Astrocyte (in vitro differentiated cells and primary cell): ENCODE results near the gene ACTR3C. TPM values are rescaled to one million over a fixed set of nuclear protein-coding genes. Genes with fewer than 3 reads are reported as not detected.
"Not testable (repeated sequence)": the region's sequence is repeated elsewhere in the genome, so short reads cannot be mapped to it uniquely, and the experiment has no call there.

Experiments used
- DNase-seq: peaks from one replicate; pipeline ENCODE4 v3.0.0-alpha.2; 2010; ENCODE audit warnings: low read depth
- FAIRE-seq: peaks from 2 replicates; lab custom pipeline; 2011; peaks lifted over from hg19 to GRCh38; lab: Jason Lieb, UNC
- H2AFZ ChIP-seq: 2 replicates; pipeline ENCODE4 v1.6.0; 2012; ENCODE audit warnings: low read depth, low read length, inconsistent platforms
- H3K27ac ChIP-seq: 2 replicates; pipeline ENCODE4 v1.5.1; 2011; ENCODE audit warnings: low read depth, low read length, inconsistent platforms
- H3K27me3 ChIP-seq: 2 replicates; pipeline ENCODE4 v1.6.0; 2011; ENCODE audit warnings: low read length, inconsistent platforms; ENCODE audit not compliant: insufficient read depth
- H3K36me3 ChIP-seq: 2 replicates; pipeline ENCODE4 v1.5.1; 2011; ENCODE audit warnings: low read length, inconsistent platforms; ENCODE audit not compliant: insufficient read depth
- H3K4me1 ChIP-seq: 2 replicates; pipeline ENCODE4 v1.5.1; 2011; ENCODE audit warnings: low read length, inconsistent platforms; ENCODE audit not compliant: insufficient read depth
- H3K4me2 ChIP-seq: 2 replicates; pipeline ENCODE4 v1.6.0; 2012; ENCODE audit warnings: low read length, inconsistent platforms
- H3K4me3 ChIP-seq: 2 replicates; pipeline ENCODE4 v1.5.1; 2011; ENCODE audit warnings: low read depth, mild to moderate bottlenecking, low read length, inconsistent platforms; ENCODE audit not compliant: insufficient read depth
- H3K79me2 ChIP-seq: 2 replicates; pipeline ENCODE4 v1.6.0; 2012; ENCODE audit warnings: mild to moderate bottlenecking, low read length, inconsistent platforms; ENCODE audit not compliant: insufficient read depth
- H3K9ac ChIP-seq: 2 replicates; pipeline ENCODE4 v1.6.0; 2012; ENCODE audit warnings: mild to moderate bottlenecking, low read length, inconsistent platforms
- H3K9me3 ChIP-seq: 2 replicates; pipeline ENCODE4 v1.5.1; 2012; ENCODE audit warnings: low read depth, mild to moderate bottlenecking, low read length, inconsistent platforms; ENCODE audit not compliant: insufficient read depth
- H4K20me1 ChIP-seq: 2 replicates; pipeline ENCODE4 v1.6.0; 2012; ENCODE audit warnings: low read length, inconsistent platforms; ENCODE audit not compliant: insufficient read depth
- H3K27ac Mint-ChIP-seq: one replicate; pipeline ENCODE4 v1.8.0; 2021; ENCODE audit warnings: mild to moderate bottlenecking, mixed read lengths; ENCODE audit not compliant: unreplicated experiment
- H3K27me3 Mint-ChIP-seq: one replicate; pipeline ENCODE4 v1.8.0; 2021; ENCODE audit warnings: low read depth, mixed read lengths; ENCODE audit not compliant: unreplicated experiment
- H3K36me3 Mint-ChIP-seq: one replicate; pipeline ENCODE4 v1.8.0; 2021; ENCODE audit warnings: low read depth, mixed read lengths; ENCODE audit not compliant: unreplicated experiment
- H3K4me1 Mint-ChIP-seq: one replicate; pipeline ENCODE4 v1.8.0; 2021; ENCODE audit warnings: low read depth, mixed read lengths; ENCODE audit not compliant: unreplicated experiment
- H3K4me3 Mint-ChIP-seq: one replicate; pipeline ENCODE4 v1.8.0; 2021; ENCODE audit warnings: mild to moderate bottlenecking, moderate library complexity, mixed read lengths; ENCODE audit not compliant: unreplicated experiment
- H3K9me3 Mint-ChIP-seq: one replicate; pipeline ENCODE4 v1.8.0; 2021; ENCODE audit warnings: mild to moderate bottlenecking, mixed read lengths; ENCODE audit not compliant: unreplicated experiment
- CTCF ChIP-seq: IDR thresholded peaks from 2 replicates; pipeline ENCODE4 v1.5.1; 2011; ENCODE audit warnings: low read depth, mild to moderate bottlenecking, inconsistent platforms, low read length, moderate library complexity; ENCODE audit not compliant: insufficient read depth
- EZH2 ChIP-seq: IDR thresholded peaks from 2 replicates; pipeline ENCODE4 v1.6.1; 2012; ENCODE audit warnings: mild to moderate bottlenecking, low read length, inconsistent platforms; ENCODE audit not compliant: insufficient read depth
- total RNA-seq: library from RNA; stranded (reverse); gene quantifications from 2 replicates; pipeline ENCODE4 v1.2.1, GENCODE V29; 2021

The ACTR3C gene
- total RNA-seq, 1 donor from 2014 or later: 0.25 TPM

DNA sequence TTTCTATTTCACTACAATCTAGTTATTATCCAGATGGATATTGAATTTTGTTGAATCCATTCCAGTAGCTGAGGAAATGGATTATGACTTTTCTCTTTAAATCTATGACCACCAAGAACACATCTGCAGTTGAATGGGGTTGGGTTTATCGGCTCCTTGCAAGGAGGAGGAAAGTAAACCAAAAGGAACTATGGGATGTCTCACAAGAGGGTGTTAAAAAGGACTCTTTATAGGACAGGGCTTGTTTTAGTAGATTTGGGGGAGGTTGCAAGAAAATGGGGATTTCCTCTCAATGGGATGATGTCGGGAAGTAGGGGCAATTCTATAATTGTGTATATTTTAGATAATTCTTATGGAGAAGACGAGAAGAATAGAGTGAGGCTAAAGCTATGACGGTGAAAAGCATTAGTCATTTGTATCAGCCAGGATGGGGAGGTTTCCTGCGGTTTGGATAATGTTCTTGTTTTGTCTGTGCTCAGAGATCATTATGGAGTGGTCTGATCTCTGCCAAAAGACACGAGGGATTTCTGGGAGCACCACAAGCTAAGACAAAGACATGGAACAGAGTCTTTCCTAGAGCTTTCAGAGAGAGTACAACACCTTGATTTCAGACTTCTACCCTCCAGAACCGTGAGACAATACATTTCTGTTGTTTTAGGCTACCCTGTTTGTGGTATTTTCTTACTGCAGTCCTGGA is 5.4 kb downstream of the ACTR3C start:
- no peaks in the 10 kb centered on the region for H3K9me3 Mint-ChIP-seq
- Histone ChIP-seq H3K27ac (peak overlapping the region; percentile 55), H3K27me3 (no peaks in the 10 kb centered on the region), H3K9ac (no peak overlapping the region), H3K9me3 (peaks cover 5% of the 10 kb centered on the region), H3K79me2 (no peaks in the 10 kb centered on the region), H2AFZ (peak overlapping the region; percentile 3), H3K4me3 (no peak overlapping the region), H3K4me2 (peak overlapping the region; percentile 72), H4K20me1 (no peaks in the 10 kb centered on the region), H3K36me3 (no peaks in the 10 kb centered on the region), H3K4me1 (peaks cover 7% of the 10 kb centered on the region)
- FAIRE-seq (no peak), DNase-seq (peak; percentile 98)
- H3K4me3 Mint-ChIP-seq: no peak overlapping the region
- H3K36me3 Mint-ChIP-seq: no peaks in the 10 kb centered on the region
- TF ChIP-seq CTCF (no peak), EZH2 (no peak)
- H3K27ac Mint-ChIP-seq: no peak overlapping the region
- H3K4me1 Mint-ChIP-seq: peaks cover 15% of the 10 kb centered on the region
- peaks cover 2% of the 10 kb centered on the region for H3K27me3 Mint-ChIP-seq

DNA sequence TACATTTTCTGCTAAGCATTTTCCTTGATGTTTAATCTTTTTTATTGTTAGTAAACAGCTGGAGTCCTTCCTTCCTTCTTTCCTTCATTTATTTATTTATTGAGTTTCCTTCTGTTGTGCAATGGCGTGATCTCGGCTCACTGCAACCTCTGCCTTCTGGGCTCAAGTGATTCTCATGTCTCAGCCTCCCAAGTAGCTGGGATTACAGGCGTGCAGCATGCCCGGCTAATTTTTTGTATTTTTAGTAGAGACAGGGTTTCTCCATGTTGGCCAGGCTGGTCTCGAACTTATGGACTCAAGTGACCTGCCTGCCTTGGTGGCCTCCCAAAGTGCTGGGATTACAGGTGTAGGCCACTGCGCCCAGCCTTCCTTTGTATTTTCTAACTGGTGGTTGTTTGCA is 6.4 kb downstream of the ACTR3C start:
- not testable (repeated sequence) for H3K4me2 ChIP-seq, H3K27me3 Mint-ChIP-seq, H3K27ac ChIP-seq, FAIRE-seq, H3K79me2 ChIP-seq, H3K4me1 ChIP-seq, H3K4me3 Mint-ChIP-seq, H3K9ac ChIP-seq, H3K9me3 ChIP-seq, H3K27ac Mint-ChIP-seq, H3K36me3 ChIP-seq, H3K27me3 ChIP-seq, H3K36me3 Mint-ChIP-seq, H4K20me1 ChIP-seq, H3K4me3 ChIP-seq, DNase-seq, H2AFZ ChIP-seq, H3K9me3 Mint-ChIP-seq
- H3K4me1 Mint-ChIP-seq: peaks cover 18% of the 10 kb centered on the region

GRCh38 chr7:150314639-150315239 is 8.6 kb downstream of the ACTR3C start:
- Histone ChIP-seq H3K9ac (no peak overlapping the region), H3K27ac (no peak overlapping the region), H3K79me2 (no peaks in the 10 kb centered on the region), H3K9me3 (peaks cover 5% of the 10 kb centered on the region), H3K36me3 (no peaks in the 10 kb centered on the region), H3K4me1 (peaks cover 7% of the 10 kb centered on the region), H3K4me2 (no peak overlapping the region), H3K4me3 (no peak overlapping the region), H4K20me1 (no peaks in the 10 kb centered on the region), H2AFZ (no peak overlapping the region), H3K27me3 (no peaks in the 10 kb centered on the region)
- TF ChIP-seq EZH2 (no peak), CTCF (no peak)
- DNase-seq (no peak), FAIRE-seq (no peak)
- Mint-ChIP-seq H3K4me1 (peaks cover 14% of the 10 kb centered on the region), H3K27ac (no peak overlapping the region), H3K4me3 (no peak overlapping the region), H3K9me3 (no peaks in the 10 kb centered on the region), H3K36me3 (no peaks in the 10 kb centered on the region), H3K27me3 (no peaks in the 10 kb centered on the region)
